Neural progenitor cell (in vitro differentiated cells): Measurements from ENCODE around the gene EPHB6. TPM values are rescaled to one million over a fixed set of nuclear protein-coding genes. Genes with fewer than 3 reads are reported as not detected.

Source experiments
- DNase-seq: peaks from one replicate; pipeline ENCODE4 v3.0.0-alpha.2; 2016; ENCODE audit warnings: low spot score
- H2AFZ ChIP-seq: fragments of 200-600 bp; sonication (generic); replicated peaks from 2 replicates; pipeline ENCODE4 v1.6.1; 2016; ENCODE audit warnings: antibody characterized with exemption
- H3F3A ChIP-seq: fragments of 200-600 bp; sonication (generic); 2 replicates; pipeline ENCODE4 v1.6.1; 2016; ENCODE audit warnings: antibody characterized with exemption, low read depth
- H3K27ac ChIP-seq: fragments of 200-600 bp; sonication (generic); 2 replicates; pipeline ENCODE4 v1.5.1; 2016; ENCODE audit warnings: mild to moderate bottlenecking
- H3K27me3 ChIP-seq: fragments of 200-600 bp; sonication (generic); 2 replicates; pipeline ENCODE4 v1.6.1; 2016; ENCODE audit warnings: mild to moderate bottlenecking, moderate library complexity
- H3K36me3 ChIP-seq: fragments of 200-600 bp; sonication (generic); 2 replicates; pipeline ENCODE4 v1.5.1; 2016
- H3K4me1 ChIP-seq: fragments of 200-600 bp; sonication (generic); 2 replicates; pipeline ENCODE4 v1.6.1; 2016; ENCODE audit warnings: mixed run types
- H3K4me2 ChIP-seq: fragments of 200-600 bp; sonication (generic); 2 replicates; pipeline ENCODE4 v1.6.1; 2016
- H3K4me3 ChIP-seq: fragments of 200-600 bp; sonication (generic); 2 replicates; pipeline ENCODE4 v1.5.1; 2016
- H3K79me2 ChIP-seq: fragments of 200-600 bp; sonication (generic); 2 replicates; pipeline ENCODE4 v1.6.1; 2016; ENCODE audit warnings: low read depth
- H3K9ac ChIP-seq: fragments of 200-600 bp; sonication (generic); 2 replicates; pipeline ENCODE4 v1.6.1; 2016
- H3K9me3 ChIP-seq: fragments of 200-600 bp; sonication (generic); 2 replicates; pipeline ENCODE4 v1.5.1; 2016; ENCODE audit warnings: low read depth
- H4K20me1 ChIP-seq: fragments of 200-600 bp; sonication (generic); 2 replicates; pipeline ENCODE4 v1.6.1; 2016; ENCODE audit warnings: low read depth
- H3K27ac Mint-ChIP-seq: 3 replicates; pipeline ENCODE4 v1.8.0; 2021; ENCODE audit warnings: mixed read lengths
- H3K27me3 Mint-ChIP-seq: 2 replicates; pipeline ENCODE4 v1.8.0; 2022; ENCODE audit warnings: low read depth, mild to moderate bottlenecking, inconsistent platforms, moderate library complexity, mixed read lengths; ENCODE audit not compliant: insufficient read depth
- H3K36me3 Mint-ChIP-seq: 3 replicates; pipeline ENCODE4 v1.8.0; 2021; ENCODE audit warnings: mixed read lengths
- H3K4me1 Mint-ChIP-seq: 3 replicates; pipeline ENCODE4 v1.8.0; 2021; ENCODE audit warnings: mixed read lengths
- H3K4me3 Mint-ChIP-seq: 3 replicates; pipeline ENCODE4 v1.8.0; 2021; ENCODE audit warnings: mild to moderate bottlenecking, moderate library complexity, mixed read lengths
- H3K9me3 Mint-ChIP-seq: 3 replicates; pipeline ENCODE4 v1.8.0; 2020; ENCODE audit warnings: mixed read lengths
- EZH2 ChIP-seq: fragments of 200-600 bp; sonication (generic); IDR thresholded peaks from 2 replicates; pipeline ENCODE4 v1.6.1; 2017; ENCODE audit warnings: antibody characterized with exemption, mild to moderate bottlenecking, moderate library complexity
- EZH2phosphoT487 ChIP-seq: fragments of 200-600 bp; sonication (generic); IDR thresholded peaks from 2 replicates; pipeline ENCODE4 v1.6.1; 2017; ENCODE audit warnings: antibody characterized with exemption
- total RNA-seq: library from RNA; depleted of rRNA; stranded (reverse); fragments of >200 nt; gene quantifications from 2 replicates; pipeline ENCODE4 v1.2.3, GENCODE V29; 2015; ENCODE audit warnings: low replicate concordance
- TF ChIP-seq, protein P1 (sequence below): fragments of 200-600 bp; sonication (generic); IDR thresholded peaks from 2 replicates; pipeline ENCODE4 v1.5.1; 2017; ENCODE audit warnings: antibody characterized with exemption, mild to moderate bottlenecking

The EPHB6 gene
- total RNA-seq, 1 donor from 2014 or later: 4.8 TPM

DNA sequence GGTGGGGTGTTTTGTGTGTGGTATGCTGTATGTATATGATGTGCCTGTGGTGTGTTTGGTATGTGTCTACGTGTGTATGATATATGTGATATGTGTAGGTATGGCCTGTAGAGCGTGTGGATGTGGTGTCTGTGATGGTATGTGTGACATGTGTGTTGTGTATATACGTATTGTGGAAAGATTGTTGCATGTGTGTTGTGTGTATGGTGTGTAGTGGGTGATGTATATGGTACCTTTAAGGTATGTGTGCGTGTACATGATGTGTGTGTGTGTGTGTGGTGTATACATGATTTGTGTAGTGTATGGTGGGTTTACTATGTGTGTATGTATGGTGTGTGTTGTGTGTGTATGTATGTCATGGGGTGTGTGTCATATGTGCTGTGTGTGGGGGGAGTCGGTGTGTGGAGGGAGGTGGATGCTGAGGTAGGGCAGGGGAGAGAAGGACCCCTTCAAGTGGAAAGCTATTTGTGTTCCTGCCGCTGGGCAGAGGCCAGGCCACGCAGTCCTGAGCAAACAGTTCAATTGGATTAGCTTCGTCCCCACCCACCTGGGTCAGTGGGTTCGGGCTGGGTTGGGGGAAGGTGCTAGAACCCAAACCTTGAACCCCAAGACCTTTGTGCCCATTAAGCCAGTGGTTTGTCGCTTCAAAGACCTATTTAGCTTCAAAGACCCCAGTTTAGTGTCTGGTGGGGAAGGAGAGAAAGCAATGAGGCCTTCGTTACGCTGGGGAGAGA, 32.6 kb downstream of the EPHB6 start:
- TF ChIP-seq EZH2phosphoT487: no peak
- TF ChIP-seq, protein P1, sequence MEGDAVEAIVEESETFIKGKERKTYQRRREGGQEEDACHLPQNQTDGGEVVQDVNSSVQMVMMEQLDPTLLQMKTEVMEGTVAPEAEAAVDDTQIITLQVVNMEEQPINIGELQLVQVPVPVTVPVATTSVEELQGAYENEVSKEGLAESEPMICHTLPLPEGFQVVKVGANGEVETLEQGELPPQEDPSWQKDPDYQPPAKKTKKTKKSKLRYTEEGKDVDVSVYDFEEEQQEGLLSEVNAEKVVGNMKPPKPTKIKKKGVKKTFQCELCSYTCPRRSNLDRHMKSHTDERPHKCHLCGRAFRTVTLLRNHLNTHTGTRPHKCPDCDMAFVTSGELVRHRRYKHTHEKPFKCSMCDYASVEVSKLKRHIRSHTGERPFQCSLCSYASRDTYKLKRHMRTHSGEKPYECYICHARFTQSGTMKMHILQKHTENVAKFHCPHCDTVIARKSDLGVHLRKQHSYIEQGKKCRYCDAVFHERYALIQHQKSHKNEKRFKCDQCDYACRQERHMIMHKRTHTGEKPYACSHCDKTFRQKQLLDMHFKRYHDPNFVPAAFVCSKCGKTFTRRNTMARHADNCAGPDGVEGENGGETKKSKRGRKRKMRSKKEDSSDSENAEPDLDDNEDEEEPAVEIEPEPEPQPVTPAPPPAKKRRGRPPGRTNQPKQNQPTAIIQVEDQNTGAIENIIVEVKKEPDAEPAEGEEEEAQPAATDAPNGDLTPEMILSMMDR: no peak
- Histone ChIP-seq H3K27ac (no peak overlapping the region), H3K9me3 (no peaks in the 10 kb centered on the region), H3K4me2 (no peak overlapping the region), H3K4me1 (no peaks in the 10 kb centered on the region), H3K79me2 (no peaks in the 10 kb centered on the region), H3K4me3 (no peak overlapping the region), H3K9ac (no peak overlapping the region), H3K36me3 (no peaks in the 10 kb centered on the region), H2AFZ (no peak overlapping the region), H3K27me3 (no peaks in the 10 kb centered on the region), H4K20me1 (no peaks in the 10 kb centered on the region), H3F3A (no peaks in the 10 kb centered on the region)
- H3K36me3 Mint-ChIP-seq: no peaks in the 10 kb centered on the region
- H3K27ac Mint-ChIP-seq: no peak overlapping the region
- no peak for DNase-seq
- H3K9me3 Mint-ChIP-seq: peaks cover 5% of the 10 kb centered on the region
- H3K4me1 Mint-ChIP-seq: peaks cover 15% of the 10 kb centered on the region
- no peak overlapping the region for H3K4me3 Mint-ChIP-seq
- peaks cover 16% of the 10 kb centered on the region for H3K27me3 Mint-ChIP-seq

DNA sequence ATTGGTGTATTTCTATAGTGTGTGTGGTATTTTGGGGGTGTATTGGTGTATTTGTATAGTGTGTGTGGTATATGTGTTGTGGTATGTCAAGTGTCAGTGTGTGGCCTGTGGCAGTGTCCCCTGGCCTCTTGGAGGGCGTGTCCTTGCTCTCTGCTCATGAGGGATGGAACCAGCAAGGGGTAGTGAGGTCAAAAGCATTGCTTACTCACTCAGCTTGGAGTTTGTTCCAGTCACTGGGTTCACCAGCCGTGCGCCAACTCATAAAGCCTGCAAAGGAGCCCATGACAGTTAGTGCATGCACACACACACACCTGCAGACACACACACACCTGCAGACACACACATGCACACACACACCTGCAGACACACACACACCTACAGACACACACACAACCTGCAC, 34.9 kb downstream of the EPHB6 start:
- Mint-ChIP-seq H3K27me3 (peaks cover 16% of the 10 kb centered on the region), H3K36me3 (no peaks in the 10 kb centered on the region), H3K9me3 (peaks cover 5% of the 10 kb centered on the region), H3K4me1 (peaks cover 15% of the 10 kb centered on the region), H3K27ac (no peak overlapping the region), H3K4me3 (no peak overlapping the region)
- Histone ChIP-seq H3K4me3 (no peak overlapping the region), H3K27ac (no peak overlapping the region), H3K9ac (no peak overlapping the region), H3K4me1 (no peaks in the 10 kb centered on the region), H2AFZ (no peak overlapping the region), H3K4me2 (no peak overlapping the region), H3K9me3 (no peaks in the 10 kb centered on the region), H3K36me3 (no peaks in the 10 kb centered on the region), H4K20me1 (no peaks in the 10 kb centered on the region), H3K27me3 (no peaks in the 10 kb centered on the region), H3K79me2 (no peaks in the 10 kb centered on the region), H3F3A (no peaks in the 10 kb centered on the region)
- DNase-seq: no peak
- no peak for TF ChIP-seq EZH2phosphoT487
- no peak for TF ChIP-seq EZH2
- TF ChIP-seq, protein P1: no peak

DNA sequence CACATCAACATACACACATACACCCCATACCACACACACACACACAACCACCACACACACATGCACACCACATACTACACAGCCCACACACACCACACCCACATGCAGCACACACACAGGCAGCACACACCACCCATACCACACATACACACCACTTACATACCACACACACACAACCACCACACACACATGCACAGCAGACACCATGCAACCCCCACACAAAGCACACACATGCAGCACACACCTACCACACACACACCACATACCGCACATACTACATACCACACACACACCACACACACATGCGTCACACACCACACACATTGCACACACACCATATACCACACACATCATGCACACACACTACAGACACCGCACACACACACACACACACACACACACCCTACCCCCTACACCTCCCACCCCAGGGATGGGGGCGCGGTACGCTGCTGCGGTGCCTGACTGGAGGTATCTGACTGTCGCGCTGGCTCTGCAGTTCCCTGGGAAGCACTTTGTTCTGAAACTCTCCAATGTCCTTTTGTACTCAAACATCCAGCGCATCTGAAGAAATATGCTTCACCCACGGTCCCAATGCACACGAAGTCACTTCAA, 36.1 kb downstream of the EPHB6 start:
- no peaks in the 10 kb centered on the region for H3K36me3 ChIP-seq
- H3K9ac ChIP-seq: no peak overlapping the region
- H3K4me3 Mint-ChIP-seq: peak overlapping the region; percentile 27
- no peak overlapping the region for H3K4me3 ChIP-seq
- H2AFZ ChIP-seq: no peak overlapping the region
- H3K4me1 ChIP-seq: no peaks in the 10 kb centered on the region
- no peaks in the 10 kb centered on the region for H3K36me3 Mint-ChIP-seq
- peak overlapping the region; percentile 62 for H3K27ac Mint-ChIP-seq
- H4K20me1 ChIP-seq: no peaks in the 10 kb centered on the region
- no peak overlapping the region for H3K27ac ChIP-seq
- no peaks in the 10 kb centered on the region for H3K27me3 ChIP-seq
- peaks cover 5% of the 10 kb centered on the region for H3K9me3 Mint-ChIP-seq
- H3K9me3 ChIP-seq: no peaks in the 10 kb centered on the region
- no peaks in the 10 kb centered on the region for H3K79me2 ChIP-seq
- peaks cover 16% of the 10 kb centered on the region for H3K27me3 Mint-ChIP-seq
- H3F3A ChIP-seq: no peaks in the 10 kb centered on the region
- peaks cover 15% of the 10 kb centered on the region for H3K4me1 Mint-ChIP-seq
- no peak for DNase-seq
- H3K4me2 ChIP-seq: no peak overlapping the region
- TF ChIP-seq, protein P1: no peak
- TF ChIP-seq EZH2phosphoT487 (no peak), EZH2 (no peak)
